ENCODE results near the gene TNNI2. TPM values are rescaled to one million over a fixed set of nuclear protein-coding genes. Genes with fewer than 3 reads are reported as not detected.

The TNNI2 gene
- total and polyA plus RNA-seq, 2 donors (not counting 3 experiments of a cell fraction or from before 2014, with no cell fraction given): not detected

GRCh38 chr11:1819074-1819473 lies 19.7 kb upstream of the TNNI2 start:
- Histone ChIP-seq H3K79me2 (ENCODE audit: control insufficient read depth, insufficient read depth, low read length) (no peaks in the 10 kb centered on the region), H3K4me3 (replicated peaks in 1 of 3; ENCODE audit: insufficient read depth in 1 of 3, low read depth in 1 of 3, low read length in 3 of 3) (no peak overlapping the region), H3K4me2 (ENCODE audit: insufficient read depth, low read length) (no peak overlapping the region), H3K9me3 (replicated peaks; ENCODE audit: control insufficient read depth, insufficient read depth, low read length) (no peaks in the 10 kb centered on the region), H3K9ac (replicated peaks; ENCODE audit: extremely low read depth, insufficient read depth, low read length) (no peak overlapping the region), H3K9me1 (replicated peaks; ENCODE audit: control insufficient read depth, extremely low read depth, insufficient read depth, low read length) (no peaks in the 10 kb centered on the region), H3K27ac (ENCODE audit: insufficient read depth, low read depth, low read length) (no peak overlapping the region), H4K20me1 (replicated peaks; ENCODE audit: control insufficient read depth, extremely low read depth, insufficient read depth, low read length) (no peaks in the 10 kb centered on the region), H3K27me3 (ENCODE audit: control insufficient read depth in 2 of 2, insufficient read depth in 2 of 2, low read length in 2 of 2) (peaks cover 0 to 1% of the 10 kb centered on the region in 2 experiments), H3K4me1 (ENCODE audit: control insufficient read depth, extremely low read depth, insufficient read depth, low read length) (no peaks in the 10 kb centered on the region), H3K36me3 (ENCODE audit: control insufficient read depth in 2 of 2, extremely low read depth in 1 of 2, insufficient read depth in 2 of 2, low read length in 2 of 2) (no peaks in the 10 kb centered on the region), H2AFZ (ENCODE audit: low read depth, low read length) (no peak overlapping the region)
- DNase-seq (ENCODE audit: low read depth, low spot score) (no peak), FAIRE-seq (no peak)
- CTCF ChIA-PET: interaction anchor here (1.5 kb wide), 1 partner anchor 167 kb away, joined by 8 read pairs; no protein-coding TSS in a partner anchor
- intact Hi-C loops (cut with micrococcal nuclease) (no loop called here), dilution Hi-C loops (cut with MboI; ENCODE audit: extremely low pct_ligation_motif_present, low sequenced_read_pairs) (no loop called here)
- no TSS peak for BruUV-seq (replicated peaks)
- POLR2A ChIA-PET: no interaction called here
- TF ChIP-seq POLR2AphosphoS5 (IDR thresholded peaks at IDR 0.05; ENCODE audit: insufficient read depth, low read depth, low read length): no peak
- TF ChIP-seq MAX (IDR thresholded peaks at IDR 0.05; ENCODE audit: insufficient read depth, insufficient read length): no peak
- no peak for TF ChIP-seq MYC (IDR thresholded peaks at IDR 0.05; ENCODE audit: low read depth, low read length)
- TF ChIP-seq, protein P1, sequence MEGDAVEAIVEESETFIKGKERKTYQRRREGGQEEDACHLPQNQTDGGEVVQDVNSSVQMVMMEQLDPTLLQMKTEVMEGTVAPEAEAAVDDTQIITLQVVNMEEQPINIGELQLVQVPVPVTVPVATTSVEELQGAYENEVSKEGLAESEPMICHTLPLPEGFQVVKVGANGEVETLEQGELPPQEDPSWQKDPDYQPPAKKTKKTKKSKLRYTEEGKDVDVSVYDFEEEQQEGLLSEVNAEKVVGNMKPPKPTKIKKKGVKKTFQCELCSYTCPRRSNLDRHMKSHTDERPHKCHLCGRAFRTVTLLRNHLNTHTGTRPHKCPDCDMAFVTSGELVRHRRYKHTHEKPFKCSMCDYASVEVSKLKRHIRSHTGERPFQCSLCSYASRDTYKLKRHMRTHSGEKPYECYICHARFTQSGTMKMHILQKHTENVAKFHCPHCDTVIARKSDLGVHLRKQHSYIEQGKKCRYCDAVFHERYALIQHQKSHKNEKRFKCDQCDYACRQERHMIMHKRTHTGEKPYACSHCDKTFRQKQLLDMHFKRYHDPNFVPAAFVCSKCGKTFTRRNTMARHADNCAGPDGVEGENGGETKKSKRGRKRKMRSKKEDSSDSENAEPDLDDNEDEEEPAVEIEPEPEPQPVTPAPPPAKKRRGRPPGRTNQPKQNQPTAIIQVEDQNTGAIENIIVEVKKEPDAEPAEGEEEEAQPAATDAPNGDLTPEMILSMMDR (IDR thresholded peaks at IDR 0.05; ENCODE audit: extremely low read depth in 1 of 2, insufficient read depth in 1 of 2, low read depth in 1 of 2, low read length in 2 of 2): no peak
- no peak for TF ChIP-seq POLR2A (IDR thresholded peaks at IDR 0.05; ENCODE audit: low read depth, low read length)
- TF ChIP-seq JUN (IDR thresholded peaks at IDR 0.05; ENCODE audit: borderline replicate concordance, insufficient read depth, insufficient read length, low read depth): no peak
- TF ChIP-seq EZH2 (IDR thresholded peaks at IDR 0.05; ENCODE audit: borderline replicate concordance, low read depth, low read length, severe bottlenecking): no peak
- TF ChIP-seq GATA2 (IDR thresholded peaks at IDR 0.05; ENCODE audit: insufficient read depth, insufficient read length, low read depth, low read length): no peak
- no peak for TF ChIP-seq FOS (IDR thresholded peaks at IDR 0.05; ENCODE audit: borderline replicate concordance, insufficient read depth, low read length)
